ENCODE data around the gene EXD1.

DNA sequence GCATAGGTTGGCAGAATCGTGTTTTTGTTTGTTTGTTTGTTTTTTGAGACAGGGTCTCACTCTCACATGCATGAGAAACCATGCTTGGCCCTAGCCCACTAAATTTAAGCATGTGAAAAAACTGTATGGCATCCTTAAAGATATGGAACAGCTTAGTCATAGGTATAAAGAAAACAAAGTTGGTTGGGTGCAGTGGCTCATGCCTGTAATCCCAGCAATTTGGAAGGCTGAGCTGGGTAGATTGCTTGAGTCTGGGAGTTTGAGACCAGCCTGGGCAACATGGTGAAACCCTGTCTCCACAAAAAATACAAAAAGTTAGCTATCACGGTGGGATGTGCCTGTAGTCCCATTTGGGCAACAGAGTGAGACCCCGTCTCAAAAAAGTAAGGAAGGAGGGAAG lies 25.2 kb downstream of the EXD1 start:
- TF ChIP-seq, protein P1, sequence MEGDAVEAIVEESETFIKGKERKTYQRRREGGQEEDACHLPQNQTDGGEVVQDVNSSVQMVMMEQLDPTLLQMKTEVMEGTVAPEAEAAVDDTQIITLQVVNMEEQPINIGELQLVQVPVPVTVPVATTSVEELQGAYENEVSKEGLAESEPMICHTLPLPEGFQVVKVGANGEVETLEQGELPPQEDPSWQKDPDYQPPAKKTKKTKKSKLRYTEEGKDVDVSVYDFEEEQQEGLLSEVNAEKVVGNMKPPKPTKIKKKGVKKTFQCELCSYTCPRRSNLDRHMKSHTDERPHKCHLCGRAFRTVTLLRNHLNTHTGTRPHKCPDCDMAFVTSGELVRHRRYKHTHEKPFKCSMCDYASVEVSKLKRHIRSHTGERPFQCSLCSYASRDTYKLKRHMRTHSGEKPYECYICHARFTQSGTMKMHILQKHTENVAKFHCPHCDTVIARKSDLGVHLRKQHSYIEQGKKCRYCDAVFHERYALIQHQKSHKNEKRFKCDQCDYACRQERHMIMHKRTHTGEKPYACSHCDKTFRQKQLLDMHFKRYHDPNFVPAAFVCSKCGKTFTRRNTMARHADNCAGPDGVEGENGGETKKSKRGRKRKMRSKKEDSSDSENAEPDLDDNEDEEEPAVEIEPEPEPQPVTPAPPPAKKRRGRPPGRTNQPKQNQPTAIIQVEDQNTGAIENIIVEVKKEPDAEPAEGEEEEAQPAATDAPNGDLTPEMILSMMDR (IDR thresholded peaks at IDR 0.05) = no peak
- TF ChIP-seq EZH2phosphoT487 (IDR thresholded peaks at IDR 0.05) = no peak
- no peak for TF ChIP-seq EZH2 (IDR thresholded peaks at IDR 0.05)
